NCI-H1417 treated with DMSO at 0.1 percent for 48 hours (cell line): ENCODE measurements around the gene KCNQ1.
A peak's percentile ranks its signal among the peaks of the same experiment; 100 is the strongest.

Source experiments
- DNase-seq: peaks from one replicate; lab custom pipeline; 2025; lab: John Stamatoyannopoulos, UW

KCNQ1 gene

GRCh38 chr11:2444821-2445745 lies at the start of gene KCNQ1:
KCNQ1 (plus strand) TSS chr11:2445008; CDS start chr11:2445099, 91 bp downstream.
- DNase-seq: no peak

- DNase-seq: no peak
These were observed 49.5 kb upstream of the KCNQ1 start for GRCh38 chr11:2395211-2395730.

GRCh38 chr11:2395856-2396255 lies 49.0 kb upstream of the KCNQ1 start:
- DNase-seq: no peak

- no peak for DNase-seq
These were observed 48.3 kb upstream of the KCNQ1 start for GRCh38 chr11:2396471-2396870.

- no peak for DNase-seq
These were observed 47.8 kb upstream of the KCNQ1 start for GRCh38 chr11:2397005-2397404.

- DNase-seq: no peak
These were observed 46.0 kb upstream of the KCNQ1 start for GRCh38 chr11:2398664-2399355.

- no peak for DNase-seq
These were observed 45.2 kb upstream of the KCNQ1 start for GRCh38 chr11:2399488-2400068.

GRCh38 chr11:2400069-2400761 lies 44.6 kb upstream of the KCNQ1 start, which contains the start of gene TSSC4:
TSSC4 (plus strand) TSS chr11:2400750; CDS start chr11:2402634, 1,884 bp downstream.
- DNase-seq: peak; percentile 97

GRCh38 chr11:2400762-2401435 lies 43.9 kb upstream of the KCNQ1 start:
- DNase-seq: no peak

GRCh38 chr11:2401436-2401984 lies 43.3 kb upstream of the KCNQ1 start:
- DNase-seq: no peak

- DNase-seq: no peak
These were observed 42.7 kb upstream of the KCNQ1 start for GRCh38 chr11:2402106-2402505.

GRCh38 chr11:2402890-2403645 lies 41.7 kb upstream of the KCNQ1 start:
- no peak for DNase-seq

GRCh38 chr11:2404735-2405196 lies 40.0 kb upstream of the KCNQ1 start:
- no peak for DNase-seq

GRCh38 chr11:2406451-2406850 lies 38.4 kb upstream of the KCNQ1 start:
- DNase-seq: no peak

- DNase-seq: no peak
These were observed 37.9 kb upstream of the KCNQ1 start for GRCh38 chr11:2406878-2407410.

GRCh38 chr11:2408671-2409070 lies 36.1 kb upstream of the KCNQ1 start:
- DNase-seq: no peak

GRCh38 chr11:2409126-2409525 lies 35.7 kb upstream of the KCNQ1 start:
- DNase-seq: no peak

GRCh38 chr11:2409611-2410468 lies 35.0 kb upstream of the KCNQ1 start:
- no peak for DNase-seq

GRCh38 chr11:2410616-2411015 lies 34.2 kb upstream of the KCNQ1 start:
- no peak for DNase-seq
